ENCODE data around the gene CDC42EP1. TPM values are rescaled to one million over a fixed set of nuclear protein-coding genes. Genes with fewer than 3 reads are reported as not detected.
A peak's percentile ranks its signal among the peaks of the same experiment; 100 is the strongest.

CDC42EP1 gene
- total and polyA plus RNA-seq, 2 donors (not counting 3 experiments of a cell fraction or from before 2014, with no cell fraction given), result 82.2 to 141 TPM

DNA sequence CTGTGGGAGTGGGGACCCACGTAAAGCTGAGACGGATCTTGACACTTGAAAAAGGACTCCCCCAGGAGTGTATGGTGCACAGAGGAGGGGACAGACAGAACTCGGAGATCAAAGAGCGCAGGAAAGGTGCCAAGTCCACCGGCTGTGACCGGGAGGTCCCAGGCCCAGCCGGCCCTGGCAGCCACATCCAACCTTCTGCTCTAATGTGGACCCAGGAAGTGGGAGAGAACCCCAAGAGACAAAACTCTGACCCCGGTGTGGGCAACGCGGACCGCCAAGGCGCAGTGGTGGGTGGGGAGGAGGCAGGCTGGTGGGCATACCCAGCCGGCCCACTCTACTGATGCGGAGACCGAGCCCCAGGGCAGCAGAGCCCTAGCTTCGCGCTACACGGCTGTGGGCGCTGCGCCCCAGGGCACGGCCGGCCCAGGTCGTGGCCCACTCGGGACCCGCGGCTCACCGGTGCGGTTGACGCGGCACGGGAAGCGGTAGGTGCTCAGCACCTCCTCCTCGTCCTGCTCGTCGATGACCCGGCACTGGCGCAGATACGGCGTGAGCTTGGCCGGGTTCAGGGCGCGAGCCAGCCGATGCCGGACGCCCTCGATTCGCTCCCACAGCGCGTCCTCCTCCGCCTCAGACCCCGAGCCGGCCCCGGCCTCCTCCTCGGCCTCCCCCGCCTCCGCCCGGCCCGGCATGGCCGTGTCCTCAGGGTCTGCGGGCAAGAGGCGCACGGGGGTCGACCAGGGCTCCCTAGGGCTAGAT lies 41.6 kb upstream of the CDC42EP1 start:
- DNase-seq (ENCODE audit: low read depth, low spot score) (peak; percentile 30), FAIRE-seq (peak; percentile 48)
- Histone ChIP-seq H3K27ac (ENCODE audit: insufficient read depth, low read depth, low read length) (no peak overlapping the region), H3K4me3 (replicated peaks in 1 of 3; ENCODE audit: insufficient read depth in 1 of 3, low read depth in 1 of 3, low read length in 3 of 3) (peak overlapping the region; percentile 69 to 84 (median 78)), H3K4me2 (ENCODE audit: insufficient read depth, low read length) (peak overlapping the region; percentile 78), H3K27me3 (ENCODE audit: control insufficient read depth in 2 of 2, insufficient read depth in 2 of 2, low read length in 2 of 2) (no peaks in the 10 kb centered on the region), H3K9me3 (replicated peaks; ENCODE audit: control insufficient read depth, insufficient read depth, low read length) (no peaks in the 10 kb centered on the region), H3K36me3 (ENCODE audit: control insufficient read depth in 2 of 2, extremely low read depth in 1 of 2, insufficient read depth in 2 of 2, low read length in 2 of 2) (peaks cover 12 to 16% of the 10 kb centered on the region in 2 experiments), H3K4me1 (ENCODE audit: control insufficient read depth, extremely low read depth, insufficient read depth, low read length) (peaks cover 9% of the 10 kb centered on the region), H3K9me1 (replicated peaks; ENCODE audit: control insufficient read depth, extremely low read depth, insufficient read depth, low read length) (no peaks in the 10 kb centered on the region), H4K20me1 (replicated peaks; ENCODE audit: control insufficient read depth, extremely low read depth, insufficient read depth, low read length) (no peaks in the 10 kb centered on the region), H3K9ac (replicated peaks; ENCODE audit: extremely low read depth, insufficient read depth, low read length) (peak overlapping the region; percentile 44), H2AFZ (ENCODE audit: low read depth, low read length) (peak overlapping the region; percentile 39), H3K79me2 (ENCODE audit: control insufficient read depth, insufficient read depth, low read length) (peaks cover 22% of the 10 kb centered on the region)
- BruUV-seq (replicated peaks), result no TSS peak
- dilution Hi-C loops (cut with MboI; ENCODE audit: extremely low pct_ligation_motif_present, low sequenced_read_pairs), result no loop called here
- ChIA-PET POLR2A (no interaction called here), CTCF (interaction anchor here (0.7 to 2.1 kb wide), 4 partner anchors 21 to 74 kb away, joined by 3 to 7 read pairs (median 3); no protein-coding TSS in a partner anchor)
- intact Hi-C loops (cut with micrococcal nuclease), result loop anchor here (2.0 kb wide), 1 partner anchor 34 kb away; no protein-coding TSS in a partner anchor
- TF ChIP-seq FOS (IDR thresholded peaks at IDR 0.05; ENCODE audit: borderline replicate concordance, insufficient read depth, low read length) (no peak), POLR2A (IDR thresholded peaks at IDR 0.05; ENCODE audit: low read depth, low read length) (no peak)

DNA sequence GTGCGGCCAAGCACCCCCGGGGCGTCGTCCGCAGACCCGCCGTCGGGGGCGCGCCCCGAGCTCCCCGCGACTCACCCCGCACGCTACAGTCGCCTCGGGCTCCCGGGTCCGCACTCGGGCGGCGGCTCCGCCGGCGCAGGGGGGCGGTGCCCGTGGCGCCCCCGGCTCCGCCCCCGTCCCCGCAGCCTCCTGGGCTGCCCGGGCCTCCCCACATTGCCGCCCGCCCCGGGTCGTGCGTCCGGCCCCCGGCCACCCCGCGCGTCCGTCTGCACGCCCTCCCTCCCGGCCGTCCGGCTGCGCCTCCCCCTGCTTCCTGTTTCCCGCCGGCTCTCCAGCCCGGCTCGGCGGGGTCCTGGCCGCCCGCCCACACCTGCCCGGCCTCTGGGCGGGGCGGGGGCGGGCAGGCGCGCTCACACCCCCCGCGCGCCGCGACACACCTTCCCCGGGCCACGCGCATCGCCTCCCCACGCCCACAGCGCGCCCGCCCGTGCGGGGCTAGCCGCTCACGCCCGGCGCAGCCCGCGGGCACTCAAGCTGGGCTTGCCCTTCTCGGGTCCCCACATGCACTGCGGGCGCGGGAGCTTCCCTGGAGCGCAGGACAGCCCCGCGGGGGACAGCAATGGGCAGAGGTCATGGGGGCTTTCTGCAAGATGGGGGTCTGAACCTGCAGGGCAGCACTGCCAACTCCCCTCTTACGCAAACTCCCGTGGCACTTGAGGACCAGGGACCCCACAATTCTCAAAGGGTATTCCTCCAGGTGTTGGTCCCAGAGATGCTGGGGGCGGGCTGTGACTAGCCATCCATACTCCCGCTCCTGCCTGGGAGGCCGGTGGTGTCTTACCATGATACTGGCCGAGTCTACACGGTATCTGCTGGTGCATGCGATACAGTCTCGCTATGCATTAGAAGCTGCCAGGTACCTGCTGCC lies 40.7 kb upstream of the CDC42EP1 start, which contains the start of gene CARD10:
CARD10 (minus strand) TSS at position 148 of the 928 bp plus-strand sequence. CDS start 215 bp downstream, outside the sequence.
- H3K79me2 ChIP-seq (ENCODE audit: control insufficient read depth, insufficient read depth, low read length), result peaks cover 22% of the 10 kb centered on the region
- peaks cover 11 to 12% of the 10 kb centered on the region in 2 experiments for H3K36me3 ChIP-seq (ENCODE audit: control insufficient read depth in 2 of 2, extremely low read depth in 1 of 2, insufficient read depth in 2 of 2, low read length in 2 of 2)
- CTCF ChIA-PET, result interaction anchor here (0.9 to 2.8 kb wide), 6 partner anchors 21 to 73 kb away, joined by 3 to 10 read pairs (median 5); no protein-coding TSS in a partner anchor
- dilution Hi-C loops (cut with MboI; ENCODE audit: extremely low pct_ligation_motif_present, low sequenced_read_pairs) (no loop called here), intact Hi-C loops (cut with micrococcal nuclease) (loop anchor here (2.0 kb wide), 1 partner anchor 35 kb away; no protein-coding TSS in a partner anchor)
- no peaks in the 10 kb centered on the region for H3K9me1 ChIP-seq (replicated peaks; ENCODE audit: control insufficient read depth, extremely low read depth, insufficient read depth, low read length)
- H4K20me1 ChIP-seq (replicated peaks; ENCODE audit: control insufficient read depth, extremely low read depth, insufficient read depth, low read length), result no peaks in the 10 kb centered on the region
- H2AFZ ChIP-seq (ENCODE audit: low read depth, low read length), result peak within 1 kb of the TSS; percentile 39
- no peaks in the 10 kb centered on the region for H3K9me3 ChIP-seq (replicated peaks; ENCODE audit: control insufficient read depth, insufficient read depth, low read length)
- peak within 1 kb of the TSS; percentile 78 for H3K4me2 ChIP-seq (ENCODE audit: insufficient read depth, low read length)
- peak within 1 kb of the TSS; percentile 44 for H3K9ac ChIP-seq (replicated peaks; ENCODE audit: extremely low read depth, insufficient read depth, low read length)
- POLR2A ChIA-PET, result no interaction called here
- no peaks in the 10 kb centered on the region for H3K27me3 ChIP-seq (ENCODE audit: control insufficient read depth in 2 of 2, insufficient read depth in 2 of 2, low read length in 2 of 2)
- H3K4me3 ChIP-seq (replicated peaks in 1 of 3; ENCODE audit: insufficient read depth in 1 of 3, low read depth in 1 of 3, low read length in 3 of 3), result peak within 1 kb of the TSS; percentile 69 to 84 (median 78)
- no peak within 1 kb of the TSS for H3K27ac ChIP-seq (ENCODE audit: insufficient read depth, low read depth, low read length)
- DNase-seq (ENCODE audit: low read depth, low spot score) (peak; percentile 33), FAIRE-seq (peak; percentile 40)
- no TSS peak for BruUV-seq (replicated peaks)
- no peak for TF ChIP-seq FOS (IDR thresholded peaks at IDR 0.05; ENCODE audit: borderline replicate concordance, insufficient read depth, low read length)
- TF ChIP-seq POLR2AphosphoS5 (IDR thresholded peaks at IDR 0.05; ENCODE audit: insufficient read depth, low read depth, low read length), result peak; percentile 70
- TF ChIP-seq MYC (IDR thresholded peaks at IDR 0.05; ENCODE audit: low read depth, low read length), result no peak
- no peak for TF ChIP-seq EZH2 (IDR thresholded peaks at IDR 0.05; ENCODE audit: borderline replicate concordance, low read depth, low read length, severe bottlenecking)
- peak; percentile 64 for TF ChIP-seq POLR2A (IDR thresholded peaks at IDR 0.05; ENCODE audit: low read depth, low read length)
- TF ChIP-seq JUN (IDR thresholded peaks at IDR 0.05; ENCODE audit: borderline replicate concordance, insufficient read depth, insufficient read length, low read depth), result no peak
- no peak for TF ChIP-seq GATA2 (IDR thresholded peaks at IDR 0.05; ENCODE audit: insufficient read depth, insufficient read length, low read depth, low read length)
- TF ChIP-seq, protein P1, sequence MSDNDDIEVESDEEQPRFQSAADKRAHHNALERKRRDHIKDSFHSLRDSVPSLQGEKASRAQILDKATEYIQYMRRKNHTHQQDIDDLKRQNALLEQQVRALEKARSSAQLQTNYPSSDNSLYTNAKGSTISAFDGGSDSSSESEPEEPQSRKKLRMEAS (IDR thresholded peaks at IDR 0.05; ENCODE audit: insufficient read depth, insufficient read length), result no peak
- TF ChIP-seq, protein P2, sequence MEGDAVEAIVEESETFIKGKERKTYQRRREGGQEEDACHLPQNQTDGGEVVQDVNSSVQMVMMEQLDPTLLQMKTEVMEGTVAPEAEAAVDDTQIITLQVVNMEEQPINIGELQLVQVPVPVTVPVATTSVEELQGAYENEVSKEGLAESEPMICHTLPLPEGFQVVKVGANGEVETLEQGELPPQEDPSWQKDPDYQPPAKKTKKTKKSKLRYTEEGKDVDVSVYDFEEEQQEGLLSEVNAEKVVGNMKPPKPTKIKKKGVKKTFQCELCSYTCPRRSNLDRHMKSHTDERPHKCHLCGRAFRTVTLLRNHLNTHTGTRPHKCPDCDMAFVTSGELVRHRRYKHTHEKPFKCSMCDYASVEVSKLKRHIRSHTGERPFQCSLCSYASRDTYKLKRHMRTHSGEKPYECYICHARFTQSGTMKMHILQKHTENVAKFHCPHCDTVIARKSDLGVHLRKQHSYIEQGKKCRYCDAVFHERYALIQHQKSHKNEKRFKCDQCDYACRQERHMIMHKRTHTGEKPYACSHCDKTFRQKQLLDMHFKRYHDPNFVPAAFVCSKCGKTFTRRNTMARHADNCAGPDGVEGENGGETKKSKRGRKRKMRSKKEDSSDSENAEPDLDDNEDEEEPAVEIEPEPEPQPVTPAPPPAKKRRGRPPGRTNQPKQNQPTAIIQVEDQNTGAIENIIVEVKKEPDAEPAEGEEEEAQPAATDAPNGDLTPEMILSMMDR (IDR thresholded peaks at IDR 0.05; ENCODE audit: extremely low read depth in 1 of 2, insufficient read depth in 1 of 2, low read depth in 1 of 2, low read length in 2 of 2), result no peak
- peaks cover 9% of the 10 kb centered on the region for H3K4me1 ChIP-seq (ENCODE audit: control insufficient read depth, extremely low read depth, insufficient read depth, low read length)

Measured in endothelial cell of umbilical vein (primary cell).